H1 (cell line): ENCODE measurements around the gene SERPINB2. TPM values are rescaled to one million over a fixed set of nuclear protein-coding genes. Genes with fewer than 3 reads are reported as not detected.

ENCODE experiments used
- EP300 ChIP-seq, 2 experiments: IDR thresholded peaks; 1 replicate in 1 of 2; 2 replicates in 1 of 2; pipeline ENCODE4 v1.6.1; 2011 to 2012; ENCODE audit warnings: low read depth in 2 of 2, low read length in 2 of 2, mild to moderate bottlenecking in 2 of 2, borderline replicate concordance in 1 of 2, inconsistent platforms in 1 of 2, moderate library complexity in 1 of 2
- HDAC2 ChIP-seq, 2 experiments: fragments of 300-600 bp in 1 of 2; sonication (generic) in 1 of 2; IDR thresholded peaks; 2 replicates each; pipeline ENCODE4 v1.6.1; 2011 to 2012; ENCODE audit warnings: low read depth in 2 of 2, low read length in 2 of 2, mild to moderate bottlenecking in 2 of 2, moderate library complexity in 2 of 2, borderline replicate concordance in 1 of 2, inconsistent platforms in 1 of 2
- KDM4A ChIP-seq: IDR thresholded peaks from one replicate; pipeline ENCODE4 v1.7.1; 2012; ENCODE audit warnings: low read depth, mild to moderate bottlenecking, moderate library complexity, low read length, inconsistent platforms; ENCODE audit not compliant: severe bottlenecking
- MAFK ChIP-seq: IDR thresholded peaks from 2 replicates; pipeline ENCODE4 v1.6.1; 2012; ENCODE audit warnings: low read depth, mild to moderate bottlenecking, improper control_type of control experiment, low read length
- POLR2AphosphoS5 ChIP-seq: IDR thresholded peaks from 2 replicates; pipeline ENCODE4 v1.6.1; 2011; ENCODE audit warnings: low read depth, low read length
- RFX5 ChIP-seq: IDR thresholded peaks from 2 replicates; pipeline ENCODE4 v1.6.1; 2011; ENCODE audit warnings: low read depth, low read length, improper control_type of control experiment, borderline replicate concordance
- SIRT6 ChIP-seq: IDR thresholded peaks from one replicate; pipeline ENCODE4 v1.7.1; 2012; ENCODE audit warnings: low read length, inconsistent platforms
- TAF1 ChIP-seq: IDR thresholded peaks from 2 replicates; pipeline ENCODE4 v1.6.1; 2011; ENCODE audit warnings: mild to moderate bottlenecking, low read depth, low read length
- YY1 ChIP-seq: IDR thresholded peaks from 2 replicates; pipeline ENCODE4 v1.6.1; 2011; ENCODE audit warnings: low read depth, mild to moderate bottlenecking, low read length
- polyA plus RNA-seq, 7 experiments: library from polyadenylated mRNA; depleted of rRNA in 3 of 7; stranded (reverse) in 5 of 7; unstranded in 2 of 7; fragments of >200 nt in 5 of 7; fragments of 200-250 nt in 2 of 7; gene quantifications; 1 replicate in 5 of 7; 2 replicates in 1 of 7; 4 replicates in 1 of 7; pipeline versions ENCODE4 v1.2.1 to v1.2.3, GENCODE V29; 2011 to 2013; ENCODE audit warnings: missing spikeins in 2 of 7, mixed read lengths in 2 of 7
- total RNA-seq: library from RNA; stranded (reverse); fragmentation: NEBNext Ultra II Directional; extraction: Animal tissue kit (Norgen Biotek cat#: 25700); gene quantifications from 2 replicates; pipeline ENCODE4 v1.2.1, GENCODE V29; 2021
- TF ChIP-seq, protein P1 (sequence below): IDR thresholded peaks from 2 replicates; pipeline ENCODE4 v1.6.1; 2012; ENCODE audit warnings: inconsistent platforms

The SERPINB2 gene
- total and polyA plus RNA-seq, 2 of the 8 experiments (the other 6 are each of a cell fraction or from before 2014, with no cell fraction given) = not detected

DNA sequence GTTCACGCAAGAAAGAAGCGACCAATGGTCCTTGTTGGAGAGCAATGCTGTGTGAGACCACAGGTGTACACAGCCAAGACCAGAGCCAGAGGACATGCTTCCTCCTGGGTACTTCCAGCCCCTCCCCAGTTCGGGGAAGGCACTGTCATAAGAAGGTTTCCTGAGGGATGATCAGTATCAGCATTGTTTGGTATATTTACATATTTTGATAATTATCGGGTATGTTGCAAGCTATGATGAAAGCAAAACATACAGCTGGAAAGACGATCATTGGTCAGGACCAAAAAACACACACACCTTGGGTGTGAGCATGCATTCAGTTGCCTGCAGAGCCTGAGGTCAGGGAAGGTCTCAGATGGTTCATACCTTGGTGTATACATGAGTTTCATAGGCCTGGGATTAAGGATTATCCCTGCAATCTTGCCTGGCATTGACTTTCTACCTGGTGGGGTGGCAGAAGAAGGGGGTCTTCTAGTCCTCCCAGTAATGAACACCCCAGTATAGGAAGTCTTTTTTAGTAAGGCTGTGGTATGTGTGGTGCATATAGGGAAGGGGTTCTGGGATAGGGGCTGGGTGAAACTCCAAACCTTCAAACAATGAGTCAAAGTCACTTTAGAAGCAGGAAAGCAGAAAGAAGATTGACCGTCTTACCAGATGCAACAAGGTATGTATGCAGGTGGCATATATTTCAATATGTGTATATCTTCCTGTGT is 2.9 kb downstream of the SERPINB2 start (continued):
- no peak for TF ChIP-seq HDAC2 (IDR thresholded peaks at IDR 0.05; ENCODE audit: borderline replicate concordance in 1 of 2, low read depth in 2 of 2, low read length in 2 of 2)
- no peak for TF ChIP-seq KDM4A
- TF ChIP-seq RFX5 = no peak
- TF ChIP-seq POLR2AphosphoS5 = no peak
- TF ChIP-seq SIRT6 = no peak
- TF ChIP-seq MAFK = no peak
- TF ChIP-seq, protein P1, sequence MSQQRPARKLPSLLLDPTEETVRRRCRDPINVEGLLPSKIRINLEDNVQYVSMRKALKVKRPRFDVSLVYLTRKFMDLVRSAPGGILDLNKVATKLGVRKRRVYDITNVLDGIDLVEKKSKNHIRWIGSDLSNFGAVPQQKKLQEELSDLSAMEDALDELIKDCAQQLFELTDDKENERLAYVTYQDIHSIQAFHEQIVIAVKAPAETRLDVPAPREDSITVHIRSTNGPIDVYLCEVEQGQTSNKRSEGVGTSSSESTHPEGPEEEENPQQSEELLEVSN = no peak
- no peak for TF ChIP-seq TAF1
- no peak for TF ChIP-seq YY1
- no peak for TF ChIP-seq EP300 (IDR thresholded peaks at IDR 0.05; ENCODE audit: borderline replicate concordance in 1 of 2, low read depth in 2 of 2, low read length in 2 of 2)
- TF ChIP-seq, all 59 proteins: peak for 0
